ENCODE results near the gene SELENBP1.
"Not testable (repeated sequence)": the region's sequence is repeated elsewhere in the genome, so short reads cannot be mapped to it uniquely, and the experiment has no call there.

SELENBP1 gene

GRCh38 chr1:151367658-151368392 is 4.7 kb downstream of the SELENBP1 start:
- H3K4me1 Mint-ChIP-seq (ENCODE audit: low read depth), result no peaks in the 10 kb centered on the region
- peaks cover 7% of the 10 kb centered on the region for H3K9me3 Mint-ChIP-seq
- no peak overlapping the region for H3K27ac Mint-ChIP-seq

GRCh38 chr1:151364996-151365395 is 7.5 kb downstream of the SELENBP1 start:
- peaks cover 4% of the 10 kb centered on the region for H3K36me3 Mint-ChIP-seq (ENCODE audit: low read depth)
- H3K9me3 Mint-ChIP-seq, result peaks cover 7% of the 10 kb centered on the region
- no peak overlapping the region for H3K4me3 Mint-ChIP-seq
- no peaks in the 10 kb centered on the region for H3K27me3 Mint-ChIP-seq
- no peaks in the 10 kb centered on the region for H3K4me1 Mint-ChIP-seq (ENCODE audit: low read depth)
- H3K27ac Mint-ChIP-seq, result no peak overlapping the region

More at GRCh38 chr1:151367658-151368392, 4.7 kb downstream of the SELENBP1 start:
- H3K4me3 Mint-ChIP-seq, result no peak overlapping the region
- no peaks in the 10 kb centered on the region for H3K27me3 Mint-ChIP-seq
- H3K36me3 Mint-ChIP-seq (ENCODE audit: low read depth), result no peaks in the 10 kb centered on the region

- Mint-ChIP-seq H3K4me3 (no peak overlapping the region), H3K27ac (no peak overlapping the region), H3K27me3 (no peaks in the 10 kb centered on the region), H3K36me3 (ENCODE audit: low read depth) (peaks cover 4% of the 10 kb centered on the region), H3K9me3 (peaks cover 7% of the 10 kb centered on the region), H3K4me1 (ENCODE audit: low read depth) (no peaks in the 10 kb centered on the region)
Observed at GRCh38 chr1:151362308-151363155, 10.0 kb downstream of the SELENBP1 start.

GRCh38 chr1:151361883-151362282 is 10.6 kb downstream of the SELENBP1 start:
- no peak overlapping the region for H3K27ac Mint-ChIP-seq
- no peak overlapping the region for H3K4me3 Mint-ChIP-seq

GRCh38 chr1:151356696-151357095 is 15.8 kb downstream of the SELENBP1 start:
- Mint-ChIP-seq H3K4me1 (ENCODE audit: low read depth) (no peaks in the 10 kb centered on the region), H3K27ac (no peak overlapping the region), H3K27me3 (no peaks in the 10 kb centered on the region), H3K9me3 (no peaks in the 10 kb centered on the region), H3K4me3 (no peak overlapping the region), H3K36me3 (ENCODE audit: low read depth) (peaks cover 4% of the 10 kb centered on the region)

More at GRCh38 chr1:151361883-151362282, 10.6 kb downstream of the SELENBP1 start:
- H3K27me3 Mint-ChIP-seq, result no peaks in the 10 kb centered on the region
- H3K36me3 Mint-ChIP-seq (ENCODE audit: low read depth), result peaks cover 4% of the 10 kb centered on the region
- no peaks in the 10 kb centered on the region for H3K4me1 Mint-ChIP-seq (ENCODE audit: low read depth)
- H3K9me3 Mint-ChIP-seq, result peaks cover 7% of the 10 kb centered on the region

- Mint-ChIP-seq H3K9me3 (no peaks in the 10 kb centered on the region), H3K27me3 (no peaks in the 10 kb centered on the region), H3K36me3 (ENCODE audit: low read depth) (peaks cover under 1% of the 10 kb centered on the region), H3K4me1 (ENCODE audit: low read depth) (peaks cover 12% of the 10 kb centered on the region), H3K27ac (no peak overlapping the region), H3K4me3 (no peak overlapping the region)
Observed at GRCh38 chr1:151352021-151352718, 20.3 kb downstream of the SELENBP1 start.

- H3K36me3 Mint-ChIP-seq (ENCODE audit: low read depth), result peaks cover 15% of the 10 kb centered on the region
Observed at GRCh38 chr1:151350323-151350722, 22.2 kb downstream of the SELENBP1 start.

GRCh38 chr1:151347523-151348246 is 24.8 kb downstream of the SELENBP1 start:
- peaks cover 42% of the 10 kb centered on the region for H3K4me1 Mint-ChIP-seq (ENCODE audit: low read depth)

More at GRCh38 chr1:151350323-151350722, 22.2 kb downstream of the SELENBP1 start:
- H3K4me3 Mint-ChIP-seq, H3K27ac Mint-ChIP-seq, H3K9me3 Mint-ChIP-seq, H3K27me3 Mint-ChIP-seq: not testable (repeated sequence)
- peaks cover 27% of the 10 kb centered on the region for H3K4me1 Mint-ChIP-seq (ENCODE audit: low read depth)

GRCh38 chr1:151346769-151347522 is 25.6 kb downstream of the SELENBP1 start, which contains the start of gene RFX5:
TSS of gene RFX5 (minus strand) at chr1:151347252. CDS start at chr1:151346320, 932 bp downstream.
- H3K27me3 Mint-ChIP-seq, result no peaks in the 10 kb centered on the region
- peak within 1 kb of the TSS; percentile 96 for H3K4me3 Mint-ChIP-seq
- no peaks in the 10 kb centered on the region for H3K9me3 Mint-ChIP-seq
- peaks cover 42% of the 10 kb centered on the region for H3K4me1 Mint-ChIP-seq (ENCODE audit: low read depth)
- H3K36me3 Mint-ChIP-seq (ENCODE audit: low read depth), result peaks cover 39% of the 10 kb centered on the region
- peak within 1 kb of the TSS; percentile 99 for H3K27ac Mint-ChIP-seq

More at GRCh38 chr1:151347523-151348246, 24.8 kb downstream of the SELENBP1 start:
- Mint-ChIP-seq H3K36me3 (ENCODE audit: low read depth) (peaks cover 35% of the 10 kb centered on the region), H3K4me3 (peak overlapping the region; percentile 96), H3K27ac (peak overlapping the region; percentile 99), H3K9me3 (no peaks in the 10 kb centered on the region), H3K27me3 (no peaks in the 10 kb centered on the region)

- Mint-ChIP-seq H3K27ac (peak overlapping the region; percentile 99), H3K36me3 (ENCODE audit: low read depth) (peaks cover 39% of the 10 kb centered on the region), H3K4me3 (peak overlapping the region; percentile 96), H3K4me1 (ENCODE audit: low read depth) (peaks cover 42% of the 10 kb centered on the region), H3K9me3 (no peaks in the 10 kb centered on the region), H3K27me3 (no peaks in the 10 kb centered on the region)
Observed at GRCh38 chr1:151346082-151346768, 26.3 kb downstream of the SELENBP1 start.

- Mint-ChIP-seq H3K27me3 (no peaks in the 10 kb centered on the region), H3K36me3 (ENCODE audit: low read depth) (peaks cover 45% of the 10 kb centered on the region), H3K27ac (peak overlapping the region; percentile 72), H3K4me1 (ENCODE audit: low read depth) (peaks cover 53% of the 10 kb centered on the region), H3K4me3 (no peak overlapping the region), H3K9me3 (no peaks in the 10 kb centered on the region)
Observed at GRCh38 chr1:151344291-151344690, 28.2 kb downstream of the SELENBP1 start.

GRCh38 chr1:151343587-151343986 is 28.9 kb downstream of the SELENBP1 start:
- peak overlapping the region; percentile 72 for H3K27ac Mint-ChIP-seq
- peaks cover 53% of the 10 kb centered on the region for H3K4me1 Mint-ChIP-seq (ENCODE audit: low read depth)
- no peaks in the 10 kb centered on the region for H3K27me3 Mint-ChIP-seq
- H3K36me3 Mint-ChIP-seq (ENCODE audit: low read depth), result peaks cover 45% of the 10 kb centered on the region
- H3K4me3 Mint-ChIP-seq, result no peak overlapping the region
- no peaks in the 10 kb centered on the region for H3K9me3 Mint-ChIP-seq

GRCh38 chr1:151342569-151342968 is 29.9 kb downstream of the SELENBP1 start:
- H3K4me1 Mint-ChIP-seq (ENCODE audit: low read depth), result peaks cover 45% of the 10 kb centered on the region
- H3K36me3 Mint-ChIP-seq (ENCODE audit: low read depth), result peaks cover 45% of the 10 kb centered on the region
- no peak overlapping the region for H3K27ac Mint-ChIP-seq
- no peak overlapping the region for H3K4me3 Mint-ChIP-seq
- no peaks in the 10 kb centered on the region for H3K27me3 Mint-ChIP-seq
- H3K9me3 Mint-ChIP-seq, result no peaks in the 10 kb centered on the region
